Body of pancreas (tissue), 4 donors: ENCODE measurements around the gene TCEA2. TPM values are rescaled to one million over a fixed set of nuclear protein-coding genes. Genes with fewer than 3 reads are reported as not detected.

Experiments
- ATAC-seq: fragments of 150-250 bp; one replicate; pipeline ENCODE4 v1.9.1; 2016
- DNase-seq, 4 donors: peaks; one replicate each; pipeline ENCODE4 v3.0.0-alpha.2; 2019
- H3K27ac ChIP-seq, 4 donors: fragments of 200-600 bp; sonication (generic); 1 replicate in 3 of 4; 2 replicates in 1 of 4; pipeline versions ENCODE4 v1.5.1 to v1.6.1; 2016 to 2019; ENCODE audit warnings: mild to moderate bottlenecking in 1 of 4, mixed read lengths in 1 of 4, moderate library complexity in 1 of 4
- H3K27me3 ChIP-seq, 2 donors: fragments of 200-600 bp; sonication (generic); one replicate each; pipeline ENCODE4 v1.6.0; 2016; ENCODE audit warnings: mild to moderate bottlenecking in 1 of 2
- H3K36me3 ChIP-seq, 2 donors: fragments of 200-600 bp; sonication (generic); replicated peaks in 1 of 2; 2 replicates each; pipeline ENCODE4 v1.5.1; 2016; ENCODE audit warnings: low read depth in 2 of 2; ENCODE audit not compliant: insufficient read depth in 1 of 2
- H3K4me1 ChIP-seq: fragments of 200-600 bp; sonication (generic); one replicate; pipeline ENCODE4 v1.6.0; 2016
- H3K4me3 ChIP-seq, 2 donors: fragments of 200-600 bp; sonication (generic); 1 replicate in 1 of 2; 2 replicates in 1 of 2; pipeline ENCODE4 v1.5.1; 2016 to 2019
- H3K9me3 ChIP-seq, 3 donors: fragments of 200-600 bp; sonication (generic); 1 replicate in 2 of 3; 2 replicates in 1 of 3; pipeline ENCODE4 v1.5.1; 2016
- POLR2A ChIP-seq, 3 donors: fragments of 450-650 bp; IDR thresholded peaks; one replicate each; pipeline ENCODE4 v1.6.1; 2016; ENCODE audit warnings: antibody characterized with exemption in 3 of 3, mild to moderate bottlenecking in 2 of 3
- WGBS, 2 donors: methylation state at CpG; one replicate each; pipeline ENCODE4 v1.1.5; 2017; 5-methylcytosine and 5-hydroxymethylcytosine counted together
- intact Hi-C: fragments of 100-400 bp; cut with DNase I; formaldehyde crosslinking; loops from one replicate; pipeline ENCODE4 v1.15.1; 2023
- total RNA-seq, 2 donors: library from RNA; depleted of rRNA; stranded (reverse); fragments of >200 nt; gene quantifications; one replicate each; pipeline ENCODE4 v1.1.0, GENCODE V29; 2016
- TF ChIP-seq, protein P1 (sequence below), 7 experiments: fragments of 450-650 bp in 4 of 7; fragments of 200-600 bp in 3 of 7; sonication (generic) in 3 of 7; IDR thresholded peaks; one replicate each; pipeline ENCODE4 v1.5.1; 2016 to 2019; ENCODE audit warnings: antibody characterized with exemption in 7 of 7

TCEA2 gene
- total RNA-seq, 2 donors from 2014 or later = 16.6 to 17.5 TPM

DNA sequence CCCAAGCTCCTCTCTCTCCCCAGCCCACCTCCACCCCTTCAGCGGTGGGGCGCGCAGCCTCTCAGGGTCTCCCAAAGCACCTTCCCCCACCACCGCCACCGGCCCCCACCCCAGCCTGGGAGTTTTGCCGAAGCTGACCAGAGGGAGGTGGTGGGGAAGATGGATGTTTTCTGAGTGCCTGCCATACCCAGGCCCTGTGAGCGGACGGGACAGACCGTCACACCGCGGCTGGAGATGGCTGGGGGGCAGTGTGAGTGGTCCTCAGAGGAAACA lies 21.3 kb upstream of the TCEA2 start:
- H3K36me3 ChIP-seq = no peaks in the 10 kb centered on the region
- H3K4me3 ChIP-seq = no peak overlapping the region
- WGBS, 2 donors = 20 to 57% methylated on average over 1 to 11 of the region's 11 CpGs
- peak overlapping the region in 1 of 4 donors; percentile 38 for H3K27ac ChIP-seq
- DNase-seq (no peak), ATAC-seq (no peak)
- intact Hi-C loops = no loop called here
- TF ChIP-seq, protein P1, sequence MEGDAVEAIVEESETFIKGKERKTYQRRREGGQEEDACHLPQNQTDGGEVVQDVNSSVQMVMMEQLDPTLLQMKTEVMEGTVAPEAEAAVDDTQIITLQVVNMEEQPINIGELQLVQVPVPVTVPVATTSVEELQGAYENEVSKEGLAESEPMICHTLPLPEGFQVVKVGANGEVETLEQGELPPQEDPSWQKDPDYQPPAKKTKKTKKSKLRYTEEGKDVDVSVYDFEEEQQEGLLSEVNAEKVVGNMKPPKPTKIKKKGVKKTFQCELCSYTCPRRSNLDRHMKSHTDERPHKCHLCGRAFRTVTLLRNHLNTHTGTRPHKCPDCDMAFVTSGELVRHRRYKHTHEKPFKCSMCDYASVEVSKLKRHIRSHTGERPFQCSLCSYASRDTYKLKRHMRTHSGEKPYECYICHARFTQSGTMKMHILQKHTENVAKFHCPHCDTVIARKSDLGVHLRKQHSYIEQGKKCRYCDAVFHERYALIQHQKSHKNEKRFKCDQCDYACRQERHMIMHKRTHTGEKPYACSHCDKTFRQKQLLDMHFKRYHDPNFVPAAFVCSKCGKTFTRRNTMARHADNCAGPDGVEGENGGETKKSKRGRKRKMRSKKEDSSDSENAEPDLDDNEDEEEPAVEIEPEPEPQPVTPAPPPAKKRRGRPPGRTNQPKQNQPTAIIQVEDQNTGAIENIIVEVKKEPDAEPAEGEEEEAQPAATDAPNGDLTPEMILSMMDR (IDR thresholded peaks at IDR 0.05) = no peak
- TF ChIP-seq POLR2A (IDR thresholded peaks at IDR 0.05) = no peak
- peaks cover 0 to 5% of the 10 kb centered on the region in 2 donors for H3K27me3 ChIP-seq
- peaks cover 34% of the 10 kb centered on the region for H3K4me1 ChIP-seq
- no peaks in the 10 kb centered on the region for H3K9me3 ChIP-seq

DNA sequence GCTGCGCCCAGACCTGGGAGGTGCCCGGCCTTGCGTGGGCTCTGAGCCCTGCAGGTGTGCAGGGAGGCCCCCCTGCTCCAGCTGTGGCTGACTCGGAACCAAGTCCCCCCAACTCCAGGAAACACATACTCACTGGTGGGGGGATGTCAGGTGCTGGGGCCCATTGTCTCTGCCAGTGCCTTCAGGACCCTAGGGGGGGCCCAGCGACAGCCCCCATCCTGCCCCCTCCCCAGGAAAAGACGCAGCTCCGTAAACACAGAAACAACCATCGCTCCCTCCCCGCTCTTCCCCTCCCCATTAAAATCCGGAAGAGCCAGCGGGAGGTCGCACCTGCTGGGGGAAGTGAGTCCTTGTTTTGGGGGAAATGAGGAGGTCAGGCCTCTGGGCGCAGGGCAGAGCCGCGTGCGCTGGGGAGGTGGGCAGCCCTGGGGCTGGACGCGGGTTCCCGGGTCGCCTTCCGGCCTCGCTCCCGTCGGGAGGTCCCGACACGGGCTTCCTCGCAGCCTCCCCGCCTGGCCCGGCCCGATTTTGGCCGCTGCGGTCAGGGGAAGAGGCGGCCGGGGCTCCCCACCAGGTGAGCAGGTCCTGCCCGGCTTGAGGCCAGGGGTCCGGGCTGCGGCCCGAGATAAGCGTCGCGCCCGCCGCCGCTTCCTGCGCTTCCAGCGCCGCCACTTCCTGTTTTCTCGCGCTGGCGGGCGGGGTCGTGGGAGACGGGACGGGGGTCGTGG lies 20.8 kb upstream of the TCEA2 start:
- DNase-seq = no peak
- intact Hi-C loops = no loop called here
- peaks cover 0 to 5% of the 10 kb centered on the region in 2 donors for H3K27me3 ChIP-seq

DNA sequence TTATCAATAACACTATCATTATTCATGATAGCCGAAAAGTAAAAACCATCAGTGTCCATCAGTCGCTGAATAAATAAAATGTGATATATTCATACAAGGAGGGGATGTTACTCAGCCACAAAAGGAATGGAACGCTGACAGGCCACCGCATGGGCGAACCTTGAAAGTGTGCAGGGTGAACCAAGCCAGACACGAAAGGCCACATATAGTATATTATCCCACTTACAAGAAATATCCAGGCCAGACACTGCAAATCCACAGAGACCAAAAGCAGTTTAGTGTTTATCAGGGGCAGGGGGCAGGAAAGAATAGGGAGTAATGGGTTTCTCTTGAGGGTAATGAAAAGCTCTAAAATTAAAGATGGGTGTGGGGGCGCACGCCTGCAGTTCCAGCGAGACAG lies 19.2 kb upstream of the TCEA2 start:
- DNase-seq = no peak
- Histone ChIP-seq H3K4me3 (no peak overlapping the region), H3K27ac (no peak overlapping the region), H3K27me3 (peaks cover 0 to 10% of the 10 kb centered on the region in 2 donors), H3K4me1 (peaks cover 28% of the 10 kb centered on the region), H3K36me3 (no peaks in the 10 kb centered on the region), H3K9me3 (no peaks in the 10 kb centered on the region)
- intact Hi-C loops = no loop called here
- no peak for TF ChIP-seq POLR2A (IDR thresholded peaks at IDR 0.05)
- TF ChIP-seq, protein P1 (IDR thresholded peaks at IDR 0.05) = no peak
- 82 to 83% methylated on average over 9 of the region's 9 CpGs for WGBS, 2 donors
- no peak for ATAC-seq

More for the DNA sequence above, 20.8 kb upstream of the TCEA2 start:
- TF ChIP-seq, protein P1 (IDR thresholded peaks at IDR 0.05) = no peak
- peak in 2 of 3 donors; percentile 8 to 15 for TF ChIP-seq POLR2A (IDR thresholded peaks at IDR 0.05)
- Histone ChIP-seq H3K27ac (peak overlapping the region in 2 of 4 donors; percentile 34 to 38), H3K4me3 (no peak overlapping the region), H3K9me3 (no peaks in the 10 kb centered on the region), H3K36me3 (no peaks in the 10 kb centered on the region), H3K4me1 (peaks cover 34% of the 10 kb centered on the region)
- ATAC-seq = no peak
- 0 to 8% methylated on average over 1 to 45 of the region's 55 CpGs for WGBS, 2 donors

DNA sequence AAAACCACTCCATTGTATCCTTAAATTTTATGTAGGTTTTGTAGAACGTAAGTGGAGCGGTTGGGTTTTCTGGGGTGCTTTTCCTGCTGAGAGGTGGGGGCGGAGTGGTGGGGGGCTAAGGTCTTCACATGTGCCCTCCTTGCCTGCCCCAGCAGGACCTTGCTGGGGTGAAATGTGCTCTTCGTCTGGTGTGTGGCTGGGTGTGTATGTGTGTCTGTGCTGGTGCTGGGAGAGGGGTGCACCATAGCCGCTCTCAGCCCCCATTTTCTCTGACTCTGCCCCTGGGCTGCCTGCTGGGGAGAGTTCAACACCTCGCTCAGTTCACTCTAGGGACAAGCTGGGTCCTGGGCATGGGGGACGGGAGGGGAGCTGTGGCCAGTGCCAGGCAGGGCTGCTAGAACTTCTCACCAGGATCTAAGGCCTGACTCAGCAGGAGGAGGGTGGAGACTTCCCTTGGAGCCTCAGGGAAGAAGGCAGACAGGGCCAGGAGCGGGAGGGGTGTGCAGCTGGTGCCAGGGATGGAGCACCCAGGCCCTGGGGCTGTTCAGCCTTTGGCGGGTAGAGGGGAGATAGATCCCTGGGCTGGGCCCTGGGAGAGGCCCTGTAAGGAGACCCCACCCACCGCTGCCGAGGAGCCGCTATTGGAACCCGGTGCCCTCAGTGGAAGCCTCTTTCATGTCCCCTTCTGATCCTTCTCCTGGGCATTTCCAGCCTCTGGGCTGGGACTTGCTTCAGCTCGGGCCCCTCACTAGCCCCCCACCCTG lies 18.3 kb upstream of the TCEA2 start:
- Histone ChIP-seq H3K27ac (peak overlapping the region in 2 of 4 donors; percentile 28 to 30), H3K4me1 (peaks cover 19% of the 10 kb centered on the region), H3K27me3 (peaks cover 0 to 10% of the 10 kb centered on the region in 2 donors), H3K9me3 (no peaks in the 10 kb centered on the region), H3K36me3 (no peaks in the 10 kb centered on the region), H3K4me3 (no peak overlapping the region)
- 77 to 78% methylated on average over 7 to 14 of the region's 14 CpGs for WGBS, 2 donors
- TF ChIP-seq, protein P1 (IDR thresholded peaks at IDR 0.05) = no peak
- ATAC-seq (peak; percentile 19), DNase-seq (no peak)
- intact Hi-C loops = no loop called here
